KMS-11 (cell line): Measurements from ENCODE around the gene ZNF581.

Source experiments
- H2AFZ ChIP-seq: fragments of 200-600 bp; sonication (generic); 2 replicates; pipeline ENCODE4 v1.6.1; 2016; ENCODE audit warnings: antibody characterized with exemption, mixed run types, low read depth
- H3K27ac ChIP-seq: fragments of 200-600 bp; sonication (generic); 2 replicates; pipeline ENCODE4 v1.6.1; 2016; ENCODE audit warnings: mild to moderate bottlenecking, mixed run types
- H3K27me3 ChIP-seq: fragments of 200-600 bp; sonication (generic); 2 replicates; pipeline ENCODE4 v1.6.1; 2017; ENCODE audit warnings: mild to moderate bottlenecking, low read depth, mixed run types, moderate library complexity; ENCODE audit not compliant: insufficient read depth
- H3K36me3 ChIP-seq: fragments of 200-600 bp; sonication (generic); 2 replicates; pipeline ENCODE4 v1.6.1; 2017; ENCODE audit warnings: mild to moderate bottlenecking, mixed run types; ENCODE audit not compliant: insufficient read depth
- H3K4me1 ChIP-seq: fragments of 200-600 bp; sonication (generic); 2 replicates; pipeline ENCODE4 v1.6.1; 2016; ENCODE audit warnings: mild to moderate bottlenecking, low read depth, mixed run types; ENCODE audit not compliant: poor library complexity, severe bottlenecking
- H3K4me2 ChIP-seq: fragments of 200-600 bp; sonication (generic); 2 replicates; pipeline ENCODE4 v1.7.0; 2016; ENCODE audit warnings: mild to moderate bottlenecking, mixed run types
- H3K4me3 ChIP-seq: fragments of 200-600 bp; sonication (generic); IDR thresholded peaks from 2 replicates; pipeline ENCODE4 v1.6.1; 2017; ENCODE audit warnings: low read depth, low read length, mixed read lengths; ENCODE audit not compliant: insufficient read depth
- H3K79me2 ChIP-seq: fragments of 200-600 bp; sonication (generic); 2 replicates; pipeline ENCODE4 v1.6.1; 2016; ENCODE audit warnings: low read depth, mixed run types; ENCODE audit not compliant: insufficient read depth
- H3K9ac ChIP-seq: fragments of 200-600 bp; sonication (generic); 2 replicates; pipeline ENCODE4 v1.6.1; 2016; ENCODE audit warnings: mild to moderate bottlenecking, mixed run types
- H4K20me1 ChIP-seq: fragments of 200-600 bp; sonication (generic); 2 replicates; pipeline ENCODE4 v1.6.1; 2016; ENCODE audit warnings: mild to moderate bottlenecking, mixed run types; ENCODE audit not compliant: insufficient read depth
- TF ChIP-seq, protein P1 (sequence below): fragments of 200-600 bp; sonication (generic); conservative IDR thresholded peaks from 2 replicates; pipeline ENCODE4 v1.6.1; 2017; ENCODE audit warnings: low read depth, mild to moderate bottlenecking, antibody characterized with exemption, low read length, moderate library complexity, mixed read lengths

Gene ZNF581

DNA sequence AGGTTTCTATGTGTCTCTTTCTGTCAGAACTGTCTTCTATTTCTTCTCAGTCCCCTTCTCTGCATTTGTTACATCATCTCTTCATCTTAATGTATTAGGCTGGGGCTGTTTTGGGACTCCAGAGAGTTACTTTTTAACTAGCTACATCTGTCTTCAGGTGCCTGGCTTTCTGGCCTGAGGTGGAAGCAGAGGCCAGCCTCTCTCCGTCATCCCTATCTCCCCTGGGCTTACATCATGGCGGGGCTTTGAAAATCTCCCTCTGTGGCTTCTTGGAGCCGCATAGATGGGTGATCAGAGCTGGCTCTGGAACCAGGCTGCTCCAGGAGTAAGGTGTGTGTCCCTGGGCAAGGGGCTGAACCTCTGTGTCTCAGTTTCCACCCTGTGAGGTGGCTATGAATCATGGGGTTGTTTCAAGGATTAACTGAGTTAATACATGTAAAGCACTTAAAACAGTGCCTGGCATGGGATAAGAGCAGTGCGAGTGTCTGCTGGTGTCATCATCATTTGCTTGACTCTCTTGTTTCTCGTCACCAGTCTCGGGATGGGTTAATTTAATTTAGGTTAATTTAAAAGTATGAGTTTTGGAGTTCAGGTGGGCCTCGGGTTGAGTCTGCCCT lies 33.5 kb downstream of the ZNF581 start:
- no peak overlapping the region for H3K4me3 ChIP-seq
- no peak overlapping the region for H3K27ac ChIP-seq
- peaks cover 83% of the 10 kb centered on the region for H3K79me2 ChIP-seq
- no peak overlapping the region for H3K9ac ChIP-seq
- no peaks in the 10 kb centered on the region for H3K27me3 ChIP-seq
- H3K36me3 ChIP-seq: no peaks in the 10 kb centered on the region; the same call in 1 of the 2 replicates
- TF ChIP-seq, protein P1, sequence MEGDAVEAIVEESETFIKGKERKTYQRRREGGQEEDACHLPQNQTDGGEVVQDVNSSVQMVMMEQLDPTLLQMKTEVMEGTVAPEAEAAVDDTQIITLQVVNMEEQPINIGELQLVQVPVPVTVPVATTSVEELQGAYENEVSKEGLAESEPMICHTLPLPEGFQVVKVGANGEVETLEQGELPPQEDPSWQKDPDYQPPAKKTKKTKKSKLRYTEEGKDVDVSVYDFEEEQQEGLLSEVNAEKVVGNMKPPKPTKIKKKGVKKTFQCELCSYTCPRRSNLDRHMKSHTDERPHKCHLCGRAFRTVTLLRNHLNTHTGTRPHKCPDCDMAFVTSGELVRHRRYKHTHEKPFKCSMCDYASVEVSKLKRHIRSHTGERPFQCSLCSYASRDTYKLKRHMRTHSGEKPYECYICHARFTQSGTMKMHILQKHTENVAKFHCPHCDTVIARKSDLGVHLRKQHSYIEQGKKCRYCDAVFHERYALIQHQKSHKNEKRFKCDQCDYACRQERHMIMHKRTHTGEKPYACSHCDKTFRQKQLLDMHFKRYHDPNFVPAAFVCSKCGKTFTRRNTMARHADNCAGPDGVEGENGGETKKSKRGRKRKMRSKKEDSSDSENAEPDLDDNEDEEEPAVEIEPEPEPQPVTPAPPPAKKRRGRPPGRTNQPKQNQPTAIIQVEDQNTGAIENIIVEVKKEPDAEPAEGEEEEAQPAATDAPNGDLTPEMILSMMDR: no peak
- H3K4me2 ChIP-seq: peak overlapping the region; percentile 74
- peaks cover 28% of the 10 kb centered on the region for H3K4me1 ChIP-seq
- H4K20me1 ChIP-seq: 0 out of 2 replicates have a peak, but pooled peaks cover 11% of the 10 kb centered on the region
- H2AFZ ChIP-seq: no peak overlapping the region

DNA sequence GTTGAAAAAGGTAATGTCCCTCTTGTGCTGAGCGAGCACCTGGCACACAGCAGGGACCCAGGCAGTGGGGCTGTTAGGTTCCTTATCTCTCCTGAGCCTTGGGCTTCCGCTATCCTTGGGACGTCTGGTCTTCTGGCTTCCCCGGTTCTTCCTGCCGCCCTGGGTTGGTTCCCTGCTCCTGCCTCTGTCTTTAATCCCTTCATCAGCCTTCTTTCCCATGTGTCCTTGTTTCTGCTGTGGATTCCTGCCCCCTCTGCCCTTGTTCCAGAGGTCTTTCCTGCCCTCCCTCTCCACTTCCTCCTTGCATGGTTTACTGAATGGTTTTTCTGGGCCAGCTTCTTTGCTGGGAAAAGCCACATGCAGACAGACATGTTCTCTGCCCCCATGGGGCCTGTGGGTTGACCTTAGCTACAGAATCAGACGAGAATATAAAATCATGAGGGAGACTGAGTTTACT lies 34.2 kb downstream of the ZNF581 start:
- no peaks in the 10 kb centered on the region for H3K27me3 ChIP-seq
- TF ChIP-seq, protein P1: no peak
- no peak overlapping the region for H3K4me3 ChIP-seq
- peak overlapping the region; percentile 74; the same call in 1 of the 2 replicates for H3K4me2 ChIP-seq
- peaks cover 81% of the 10 kb centered on the region for H3K79me2 ChIP-seq
- no peak overlapping the region for H3K9ac ChIP-seq
- peaks cover 28% of the 10 kb centered on the region for H3K4me1 ChIP-seq
- no peaks in the 10 kb centered on the region; the same call in 1 of the 2 replicates for H3K36me3 ChIP-seq
- H2AFZ ChIP-seq: no peak overlapping the region
- H3K27ac ChIP-seq: no peak overlapping the region
- 0 out of 2 replicates have a peak, but pooled peaks cover 11% of the 10 kb centered on the region for H4K20me1 ChIP-seq

DNA sequence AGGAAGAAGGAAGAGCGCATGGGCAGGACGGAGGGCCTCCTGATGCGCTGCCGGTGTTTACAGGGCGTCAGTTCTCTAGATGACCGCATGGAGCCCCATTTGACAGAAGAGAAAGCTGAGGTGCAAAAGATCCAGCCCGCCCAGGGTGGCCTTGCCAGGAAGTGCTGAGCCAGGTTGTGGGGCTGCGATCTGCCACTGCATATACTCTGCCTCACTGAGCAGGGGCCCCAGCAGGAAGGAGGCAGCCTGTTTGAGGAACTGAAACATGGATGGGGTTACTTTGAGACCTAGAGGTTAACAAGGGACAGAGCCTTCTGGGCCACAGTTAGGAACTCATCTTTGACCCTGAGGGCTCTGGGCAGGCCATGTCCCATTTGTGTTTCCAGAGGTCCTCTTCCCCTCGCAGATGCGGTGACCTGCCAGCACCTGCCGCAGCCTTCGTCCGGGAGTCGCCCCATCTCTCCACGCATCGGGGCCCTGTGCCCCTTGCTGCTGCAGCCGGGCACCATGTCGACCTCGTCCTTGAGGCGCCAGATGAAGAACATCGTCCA lies 34.7 kb downstream of the ZNF581 start:
- H3K36me3 ChIP-seq: no peaks in the 10 kb centered on the region; the same call in 1 of the 2 replicates
- 0 out of 2 replicates have a peak, but pooled peaks cover 11% of the 10 kb centered on the region for H4K20me1 ChIP-seq
- no peak overlapping the region for H3K9ac ChIP-seq

DNA sequence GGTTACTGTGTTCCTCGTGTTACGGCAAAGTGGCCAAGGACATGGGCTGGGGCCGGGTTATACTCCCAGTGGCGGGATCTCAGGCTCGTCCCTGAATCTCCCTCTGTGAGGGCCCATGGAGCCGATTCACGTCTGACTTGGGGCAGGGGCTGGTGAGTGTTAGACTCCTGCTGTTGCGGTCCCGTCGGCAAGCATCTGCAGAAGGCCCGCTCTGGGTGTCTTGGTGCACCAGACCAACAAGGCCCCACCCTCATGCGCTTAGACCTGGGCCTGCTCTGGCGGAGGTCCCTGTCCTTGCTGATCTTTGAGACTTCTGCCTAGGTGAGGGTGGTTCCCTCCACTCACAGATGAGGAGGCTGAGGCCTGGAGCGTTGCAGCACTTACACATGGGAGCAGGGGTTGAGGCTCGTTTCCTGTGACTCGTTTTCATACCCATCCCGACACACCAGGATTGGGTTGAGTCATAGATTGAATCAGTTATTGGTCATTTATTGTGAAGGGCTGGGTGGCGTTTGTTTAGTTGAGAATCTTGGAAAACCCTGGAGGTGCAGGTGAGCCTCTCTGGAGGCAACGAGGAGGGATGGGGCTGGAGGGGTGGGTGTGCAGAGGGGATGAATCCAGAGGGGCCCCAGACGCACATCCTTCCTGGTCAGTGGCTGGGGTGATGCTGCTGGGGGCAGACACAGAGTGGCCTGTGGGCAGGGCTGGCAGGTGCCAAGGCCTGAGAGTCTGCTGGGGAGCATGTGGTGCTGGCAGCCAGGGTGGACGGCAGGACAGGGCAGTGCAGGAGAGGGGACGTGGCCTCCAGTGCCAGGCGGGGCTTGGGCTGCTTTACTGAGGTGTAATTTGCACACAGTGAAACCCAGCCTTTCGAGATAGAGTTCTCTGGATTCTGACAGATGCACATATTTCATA lies 36.2 kb downstream of the ZNF581 start:
- Histone ChIP-seq H3K27ac (no peak overlapping the region), H3K36me3 (no peaks in the 10 kb centered on the region; the same call in 1 of the 2 replicates), H2AFZ (no peak overlapping the region), H3K27me3 (no peaks in the 10 kb centered on the region), H4K20me1 (0 out of 2 replicates have a peak, but pooled peaks cover 11% of the 10 kb centered on the region), H3K4me2 (no peak overlapping the region), H3K9ac (no peak overlapping the region), H3K79me2 (peaks cover 82% of the 10 kb centered on the region), H3K4me1 (peaks cover 25% of the 10 kb centered on the region), H3K4me3 (no peak overlapping the region)
- TF ChIP-seq, protein P1: no peak

More for the DNA sequence above, 34.7 kb downstream of the ZNF581 start:
- Histone ChIP-seq H3K79me2 (peaks cover 75% of the 10 kb centered on the region), H3K4me3 (no peak overlapping the region), H2AFZ (no peak overlapping the region), H3K27me3 (no peaks in the 10 kb centered on the region), H3K4me1 (peaks cover 28% of the 10 kb centered on the region), H3K4me2 (no peak overlapping the region; the same call in 1 of the 2 replicates), H3K27ac (no peak overlapping the region)
- TF ChIP-seq, protein P1: no peak
